AG10803 (cell line): ENCODE measurements around the gene RNF208.
A peak's percentile ranks its signal among the peaks of the same experiment; 100 is the strongest.

ENCODE experiments used
- DNase-seq: peaks from one replicate; pipeline ENCODE4 v3.0.0; 2010; ENCODE audit warnings: low read depth
- H3K4me3 ChIP-seq: 2 replicates; pipeline ENCODE4 v1.5.1; 2011; ENCODE audit warnings: mild to moderate bottlenecking, low read length, control low read depth
- CTCF ChIP-seq: conservative IDR thresholded peaks from 2 replicates; pipeline ENCODE4 v1.5.1; 2011; ENCODE audit warnings: mild to moderate bottlenecking, low read length, control low read depth, inconsistent platforms

RNF208 gene

GRCh38 chr9:137226338-137227053, 4.5 kb upstream of the RNF208 start:
- no peak for TF ChIP-seq CTCF
- H3K4me3 ChIP-seq = no peak overlapping the region
- DNase-seq = no peak

GRCh38 chr9:137225699-137226331, 3.8 kb upstream of the RNF208 start:
- H3K4me3 ChIP-seq = no peak overlapping the region
- no peak for DNase-seq
- TF ChIP-seq CTCF = no peak

GRCh38 chr9:137224830-137225694, 3.0 kb upstream of the RNF208 start, which contains the start of gene CYSRT1:
Gene CYSRT1, plus strand, starts transcription at chr9:137225174. Its CDS starts 448 bp downstream, at chr9:137225622.
- H3K4me3 ChIP-seq = peak within 1 kb of the TSS; percentile 84
- TF ChIP-seq CTCF = no peak
- DNase-seq = no peak

GRCh38 chr9:137223078-137223970, 1.3 kb upstream of the RNF208 start:
- H3K4me3 ChIP-seq = peak overlapping the region; percentile 84
- TF ChIP-seq CTCF = no peak
- DNase-seq = peak; percentile 97

- DNase-seq = no peak
- peak overlapping the region; percentile 27 for H3K4me3 ChIP-seq
- TF ChIP-seq CTCF = no peak
Measured at GRCh38 chr9:137221506-137222111, 431 bp downstream of the RNF208 start.

GRCh38 chr9:137221095-137221505, 940 bp downstream of the RNF208 start:
- H3K4me3 ChIP-seq = no peak overlapping the region
- TF ChIP-seq CTCF = no peak
- DNase-seq = no peak
